Raji (cell line): ENCODE data around the gene ARPP21.

ENCODE experiments used
- POLR2A ChIP-seq: IDR thresholded peaks from 2 replicates; pipeline ENCODE4 v1.6.1; 2011; ENCODE audit warnings: low read depth, low read length, control low read depth; ENCODE audit not compliant: insufficient read depth

The ARPP21 gene

GRCh38 chr3:35680866-35681650, 41.7 kb downstream of the ARPP21 start:
- TF ChIP-seq POLR2A, result no peak

DNA sequence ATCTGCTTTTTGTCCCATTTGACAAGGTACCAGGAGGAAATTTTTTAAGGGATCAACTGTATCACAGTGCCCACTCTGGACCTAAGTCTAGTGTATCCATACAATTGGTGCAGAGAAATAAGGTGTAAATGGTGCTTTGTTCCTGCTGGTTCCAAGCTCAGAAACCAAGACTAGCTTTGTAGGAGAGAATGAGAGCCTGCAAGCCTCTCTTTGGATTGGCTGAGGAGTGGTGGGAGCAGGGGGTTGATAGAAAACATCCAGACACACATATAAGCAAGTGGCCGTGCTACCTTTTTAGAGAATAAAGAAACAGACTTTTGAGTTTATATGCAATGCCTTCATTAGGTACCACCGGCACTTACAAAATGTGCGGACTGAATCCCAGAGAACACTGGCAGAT, 45.8 kb downstream of the ARPP21 start:
- no peak for TF ChIP-seq POLR2A

GRCh38 chr3:35688826-35689225, 49.5 kb downstream of the ARPP21 start:
- TF ChIP-seq POLR2A, result no peak

DNA sequence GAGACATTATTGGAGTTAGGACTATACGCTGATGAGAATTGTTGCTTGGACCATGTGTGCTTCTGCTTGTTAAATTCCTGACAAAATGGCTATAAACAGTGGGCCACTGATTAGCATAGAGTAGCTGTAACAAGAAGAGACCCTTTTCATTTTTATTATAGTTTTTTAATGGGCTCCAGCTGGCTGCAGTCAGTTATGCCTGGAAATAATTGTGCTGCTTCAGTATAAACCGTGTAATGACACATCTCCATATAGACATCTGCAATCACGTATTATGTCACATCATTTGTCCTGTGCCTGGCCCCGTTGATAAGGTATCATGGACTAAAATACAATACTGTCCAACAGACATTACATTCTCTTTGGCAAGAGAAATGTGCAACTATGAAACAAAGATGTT, 50.9 kb downstream of the ARPP21 start:
- no peak for TF ChIP-seq POLR2A

DNA sequence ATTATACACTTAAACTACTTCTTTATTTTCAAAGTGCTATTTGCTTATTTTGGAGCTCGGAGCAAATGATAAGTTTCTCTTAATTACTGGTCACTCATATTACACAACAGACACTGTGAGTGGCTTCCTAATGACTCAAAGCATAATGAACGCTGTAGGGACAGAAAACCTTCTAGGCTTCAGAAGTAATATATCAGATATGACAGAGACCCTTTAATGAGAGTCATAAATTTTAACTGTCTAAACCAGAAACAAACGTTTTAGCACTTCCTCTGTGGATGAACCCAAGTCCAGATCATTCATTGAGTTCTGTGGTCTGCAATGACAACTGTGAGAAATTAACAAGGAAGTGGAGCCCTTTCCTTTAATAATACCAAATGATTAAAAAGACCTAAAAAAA, 66.6 kb downstream of the ARPP21 start:
- TF ChIP-seq POLR2A, result no peak

DNA sequence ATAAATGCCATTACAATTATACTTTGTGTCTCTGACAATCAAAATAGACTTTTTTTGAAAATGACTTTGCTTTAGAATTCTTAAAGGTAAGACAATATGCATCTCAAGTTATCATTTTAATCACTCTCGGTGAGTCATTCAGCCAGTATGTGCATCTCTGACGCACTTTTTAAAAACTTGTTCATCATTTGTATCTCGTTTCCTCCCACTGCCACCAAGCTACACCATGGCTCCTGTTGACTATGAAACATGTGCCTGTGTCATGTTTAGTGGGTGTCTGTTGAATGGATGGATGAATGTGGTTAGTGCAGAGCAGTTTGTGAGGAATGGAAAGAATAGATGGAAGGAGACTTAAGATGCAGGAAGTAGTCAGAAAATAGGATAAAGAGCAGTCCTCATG, 68.6 kb downstream of the ARPP21 start:
- no peak for TF ChIP-seq POLR2A

GRCh38 chr3:35708394-35709271, 69.3 kb downstream of the ARPP21 start:
- TF ChIP-seq POLR2A, result no peak

DNA sequence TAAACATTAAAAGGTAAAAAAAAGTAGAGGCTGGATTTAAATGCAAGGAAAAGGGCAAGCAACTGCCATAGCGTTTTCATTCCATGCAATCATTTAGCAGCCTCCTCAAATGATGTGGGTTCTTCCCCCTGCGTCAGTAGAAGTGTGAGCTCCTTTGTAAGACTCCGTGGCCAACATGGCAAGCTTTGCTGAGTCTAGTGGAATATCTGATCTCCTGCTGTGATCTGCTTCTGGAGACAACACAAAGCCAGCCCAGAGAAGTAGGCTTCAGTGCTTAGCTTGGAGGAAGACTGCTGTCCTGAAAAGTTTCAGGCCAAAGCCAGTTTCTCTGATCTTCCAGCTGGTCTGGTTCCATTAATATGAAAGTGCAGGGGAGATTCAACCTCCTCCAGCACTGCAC, 70.4 kb downstream of the ARPP21 start:
- no peak for TF ChIP-seq POLR2A

- no peak for TF ChIP-seq POLR2A
Observed at GRCh38 chr3:35710554-35710953, 71.2 kb downstream of the ARPP21 start.

- no peak for TF ChIP-seq POLR2A
Observed at GRCh38 chr3:35718921-35719320, 79.6 kb downstream of the ARPP21 start.

DNA sequence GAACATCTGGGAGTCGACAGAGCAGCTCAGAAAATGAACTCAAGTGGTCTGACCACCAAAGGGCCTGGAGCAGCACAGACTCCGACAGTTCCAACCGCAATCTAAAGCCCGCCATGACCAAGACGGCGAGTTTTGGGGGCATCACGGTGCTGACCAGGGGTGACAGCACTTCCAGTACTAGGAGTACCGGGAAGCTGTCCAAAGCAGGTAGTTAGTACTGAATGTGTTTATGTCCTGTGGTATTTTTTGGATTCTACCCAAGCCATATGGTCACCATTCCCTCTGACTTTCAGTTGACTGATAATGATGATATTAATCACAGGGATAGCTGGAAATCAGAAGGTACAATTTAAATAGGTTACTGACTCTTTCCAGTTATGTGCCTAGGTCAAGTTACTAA, 82.3 kb downstream of the ARPP21 start:
- TF ChIP-seq POLR2A, result no peak

- no peak for TF ChIP-seq POLR2A
Observed at GRCh38 chr3:35722902-35723301, 83.6 kb downstream of the ARPP21 start.

DNA sequence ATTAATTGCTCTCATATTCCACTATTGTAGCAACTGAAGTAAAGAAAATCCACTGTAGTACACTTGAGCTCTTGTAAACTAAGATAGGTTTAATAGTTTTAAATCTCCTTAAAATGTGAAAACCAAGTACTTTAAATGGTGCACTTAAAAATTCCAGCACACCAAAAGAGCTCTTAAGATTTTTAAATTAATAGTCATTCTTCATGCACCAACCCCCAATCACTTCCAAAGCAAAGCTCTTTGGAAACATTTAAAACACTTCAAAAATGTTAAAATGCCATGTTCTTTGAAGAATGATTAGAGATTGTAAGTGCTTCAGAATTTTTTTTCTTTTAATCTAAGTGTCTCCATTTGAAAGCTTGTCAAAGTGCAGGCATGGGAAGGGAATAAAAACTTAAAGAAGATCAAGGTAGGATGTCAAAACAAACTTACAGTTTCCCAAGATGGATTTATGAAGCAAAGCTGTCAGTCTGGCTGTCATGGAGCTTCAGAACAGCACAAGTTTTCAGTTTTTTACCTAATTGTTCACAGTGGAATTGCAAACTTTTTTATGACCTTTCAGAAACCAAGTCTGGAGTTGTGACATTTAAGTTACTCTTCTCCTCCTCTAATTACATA, 84.3 kb downstream of the ARPP21 start:
- TF ChIP-seq POLR2A, result no peak

GRCh38 chr3:35724106-35724505, 84.8 kb downstream of the ARPP21 start:
- no peak for TF ChIP-seq POLR2A

DNA sequence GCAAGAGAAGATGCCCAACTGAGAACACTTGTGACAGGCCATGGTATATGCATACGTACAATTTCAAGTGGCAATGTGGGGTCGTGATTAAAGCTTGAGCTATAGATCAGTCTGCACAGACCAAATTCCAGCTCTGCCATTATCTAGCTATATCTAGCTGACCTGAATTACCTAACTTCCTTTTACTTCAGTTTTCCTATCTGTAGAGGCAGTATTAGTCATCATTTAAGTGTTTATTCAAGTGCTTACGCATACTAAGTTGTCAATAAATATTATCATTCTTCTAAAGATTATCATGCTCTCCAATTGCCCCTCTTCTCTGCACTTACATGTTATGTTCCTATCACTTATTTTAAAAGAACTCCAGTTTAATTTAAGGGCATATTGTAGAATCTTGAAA, 87.9 kb downstream of the ARPP21 start:
- no peak for TF ChIP-seq POLR2A

- no peak for TF ChIP-seq POLR2A
Observed at GRCh38 chr3:35733341-35733740, 94.0 kb downstream of the ARPP21 start.
